GM12873 (cell line): ENCODE data around the gene EFCAB10.

ENCODE experiments used
- CTCF ChIP-seq: IDR thresholded peaks from 2 replicates; pipeline ENCODE4 v1.5.1; 2012; ENCODE audit warnings: low read depth, mild to moderate bottlenecking, moderate library complexity, low read length, control low read depth; ENCODE audit not compliant: insufficient read depth; ENCODE audit errors: missing control alignments

EFCAB10 gene

GRCh38 chr7:105619590-105619989, 38.3 kb upstream of the EFCAB10 start:
- no peak for TF ChIP-seq CTCF

- TF ChIP-seq CTCF: no peak
Observed at GRCh38 chr7:105618016-105618296, 36.7 kb upstream of the EFCAB10 start.

- no peak for TF ChIP-seq CTCF
Observed at GRCh38 chr7:105617280-105618015, 36.2 kb upstream of the EFCAB10 start.

GRCh38 chr7:105614341-105614840, 33.1 kb upstream of the EFCAB10 start:
- TF ChIP-seq CTCF: no peak

GRCh38 chr7:105613611-105614330, 32.5 kb upstream of the EFCAB10 start:
- no peak for TF ChIP-seq CTCF

- TF ChIP-seq CTCF: no peak
Observed at GRCh38 chr7:105612806-105613205, 31.5 kb upstream of the EFCAB10 start.

GRCh38 chr7:105611856-105612775, 30.8 kb upstream of the EFCAB10 start:
- TF ChIP-seq CTCF: no peak
